NCI-H345 treated with DMSO at 0.1 percent for 48 hours (cell line): ENCODE data around the gene ARHGEF28.

Source experiments
- DNase-seq: peaks from one replicate; lab custom pipeline; 2025; ENCODE audit not compliant: unreplicated experiment; lab: John Stamatoyannopoulos, UW

The ARHGEF28 gene

GRCh38 chr5:73921741-73922140 lies 295.7 kb downstream of the ARHGEF28 start:
- DNase-seq: no peak

GRCh38 chr5:73922224-73922623 lies 296.2 kb downstream of the ARHGEF28 start:
- no peak for DNase-seq

GRCh38 chr5:73922875-73923557 lies 297.0 kb downstream of the ARHGEF28 start:
- DNase-seq: no peak

GRCh38 chr5:73928476-73929070 lies 302.6 kb downstream of the ARHGEF28 start:
- no peak for DNase-seq

- DNase-seq: no peak
Observed at GRCh38 chr5:73935719-73936118, 309.7 kb downstream of the ARHGEF28 start.

- no peak for DNase-seq
Observed at GRCh38 chr5:73938280-73938937, 312.4 kb downstream of the ARHGEF28 start.

GRCh38 chr5:73938938-73939320 lies 312.9 kb downstream of the ARHGEF28 start:
- no peak for DNase-seq

GRCh38 chr5:73939557-73939956 lies 313.6 kb downstream of the ARHGEF28 start:
- DNase-seq: no peak

GRCh38 chr5:73940026-73940425 lies 314.0 kb downstream of the ARHGEF28 start:
- DNase-seq: no peak

- DNase-seq: no peak
Observed at GRCh38 chr5:73940801-73941200, 314.8 kb downstream of the ARHGEF28 start.

- DNase-seq: no peak
Observed at GRCh38 chr5:73942783-73943182, 316.8 kb downstream of the ARHGEF28 start.

GRCh38 chr5:73943397-73943796 lies 317.4 kb downstream of the ARHGEF28 start:
- no peak for DNase-seq

- DNase-seq: no peak
Observed at GRCh38 chr5:73944581-73944980, 318.6 kb downstream of the ARHGEF28 start.

GRCh38 chr5:73945505-73945904 lies 319.5 kb downstream of the ARHGEF28 start:
- no peak for DNase-seq

GRCh38 chr5:73946278-73946677 lies 320.3 kb downstream of the ARHGEF28 start:
- no peak for DNase-seq

GRCh38 chr5:73946919-73947602 lies 321.1 kb downstream of the ARHGEF28 start:
- DNase-seq: no peak

- DNase-seq: no peak
Observed at GRCh38 chr5:73947906-73948640, 322.1 kb downstream of the ARHGEF28 start.

- no peak for DNase-seq
Observed at GRCh38 chr5:73948720-73949119, 322.7 kb downstream of the ARHGEF28 start.

- no peak for DNase-seq
Observed at GRCh38 chr5:73950441-73950873, 324.5 kb downstream of the ARHGEF28 start.

GRCh38 chr5:73950912-73951430 lies 325.0 kb downstream of the ARHGEF28 start:
- no peak for DNase-seq

GRCh38 chr5:73952872-73953271 lies 326.9 kb downstream of the ARHGEF28 start:
- no peak for DNase-seq
